Sigmoid colon (tissue), 4 donors: ENCODE results near the gene KAT2A.

Experiments
- EP300 ChIP-seq, 4 donors: sonication (generic); formaldehyde crosslinking; IDR thresholded peaks; one replicate each; pipeline ENCODE4 v1.6.1; 2017; ENCODE audit warnings: antibody characterized with exemption in 4 of 4
- POLR2AphosphoS5 ChIP-seq, 4 donors: sonication (generic); formaldehyde crosslinking; IDR thresholded peaks; one replicate each; pipeline ENCODE4 v1.6.1; 2017; ENCODE audit warnings: antibody characterized with exemption in 4 of 4
- TF ChIP-seq, protein P1 (sequence below), 4 experiments: fragments of 450-650 bp in 3 of 4; fragments of 200-600 bp in 1 of 4; IDR thresholded peaks; one replicate each; pipeline ENCODE4 v1.5.1; 2016 to 2019; ENCODE audit warnings: antibody characterized with exemption in 4 of 4, mild to moderate bottlenecking in 3 of 4, moderate library complexity in 2 of 4

DNA sequence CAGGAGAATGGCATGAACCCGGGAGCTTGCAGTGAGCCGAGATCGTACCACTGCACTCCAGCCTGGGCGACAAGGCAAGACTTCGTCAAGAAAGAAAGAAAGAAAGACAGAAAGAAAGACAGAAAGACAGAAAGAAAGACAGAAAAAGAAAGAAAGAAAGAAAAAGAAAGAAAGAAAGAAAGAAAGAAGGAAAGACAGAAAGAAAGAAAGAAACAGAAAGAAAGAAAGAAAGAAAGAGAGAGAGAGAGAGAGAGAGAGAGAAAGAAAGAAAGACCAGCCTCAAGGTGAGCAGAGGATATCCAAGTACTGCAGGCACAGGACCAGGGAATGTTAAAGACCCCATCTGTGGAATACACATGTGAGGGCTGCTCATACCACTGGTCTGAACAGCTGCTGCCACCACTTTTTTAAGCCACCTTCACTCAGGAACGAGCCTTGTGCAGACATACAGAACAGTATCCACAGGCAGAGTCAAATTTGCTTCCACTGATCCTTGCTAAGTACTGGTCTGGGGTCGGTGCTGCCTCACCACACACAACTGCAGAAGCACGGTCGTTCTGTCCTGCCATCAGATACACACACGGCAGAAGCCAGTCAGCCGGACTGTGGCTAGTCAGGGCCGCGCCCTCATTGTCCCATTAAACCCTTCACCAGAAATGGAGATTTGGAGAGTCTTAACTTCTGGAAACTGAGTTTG, 25.9 kb upstream of the KAT2A start:
- TF ChIP-seq, protein P1, sequence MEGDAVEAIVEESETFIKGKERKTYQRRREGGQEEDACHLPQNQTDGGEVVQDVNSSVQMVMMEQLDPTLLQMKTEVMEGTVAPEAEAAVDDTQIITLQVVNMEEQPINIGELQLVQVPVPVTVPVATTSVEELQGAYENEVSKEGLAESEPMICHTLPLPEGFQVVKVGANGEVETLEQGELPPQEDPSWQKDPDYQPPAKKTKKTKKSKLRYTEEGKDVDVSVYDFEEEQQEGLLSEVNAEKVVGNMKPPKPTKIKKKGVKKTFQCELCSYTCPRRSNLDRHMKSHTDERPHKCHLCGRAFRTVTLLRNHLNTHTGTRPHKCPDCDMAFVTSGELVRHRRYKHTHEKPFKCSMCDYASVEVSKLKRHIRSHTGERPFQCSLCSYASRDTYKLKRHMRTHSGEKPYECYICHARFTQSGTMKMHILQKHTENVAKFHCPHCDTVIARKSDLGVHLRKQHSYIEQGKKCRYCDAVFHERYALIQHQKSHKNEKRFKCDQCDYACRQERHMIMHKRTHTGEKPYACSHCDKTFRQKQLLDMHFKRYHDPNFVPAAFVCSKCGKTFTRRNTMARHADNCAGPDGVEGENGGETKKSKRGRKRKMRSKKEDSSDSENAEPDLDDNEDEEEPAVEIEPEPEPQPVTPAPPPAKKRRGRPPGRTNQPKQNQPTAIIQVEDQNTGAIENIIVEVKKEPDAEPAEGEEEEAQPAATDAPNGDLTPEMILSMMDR (IDR thresholded peaks at IDR 0.05), result no peak
- TF ChIP-seq EP300 (IDR thresholded peaks at IDR 0.05) (no peak), POLR2AphosphoS5 (IDR thresholded peaks at IDR 0.05) (no peak)
